Activated gamma-delta T cell treated with anti-CD3 and anti-CD28 coated beads, Interleukin-2, amount 50 U/mL, for 16 hours (primary cell): ENCODE measurements around the gene TMEM131L.
A peak's percentile ranks its signal among the peaks of the same experiment; 100 is the strongest.
"Not testable (repeated sequence)": the region's sequence is repeated elsewhere in the genome, so short reads cannot be mapped to it uniquely, and the experiment has no call there.

Experiments
- DNase-seq: peaks from one replicate; pipeline ENCODE4 v3.0.0-alpha.2; 2020; ENCODE audit warnings: low read depth

The TMEM131L gene

GRCh38 chr4:153543351-153543750 lies 77.2 kb downstream of the TMEM131L start:
- DNase-seq: no peak

DNA sequence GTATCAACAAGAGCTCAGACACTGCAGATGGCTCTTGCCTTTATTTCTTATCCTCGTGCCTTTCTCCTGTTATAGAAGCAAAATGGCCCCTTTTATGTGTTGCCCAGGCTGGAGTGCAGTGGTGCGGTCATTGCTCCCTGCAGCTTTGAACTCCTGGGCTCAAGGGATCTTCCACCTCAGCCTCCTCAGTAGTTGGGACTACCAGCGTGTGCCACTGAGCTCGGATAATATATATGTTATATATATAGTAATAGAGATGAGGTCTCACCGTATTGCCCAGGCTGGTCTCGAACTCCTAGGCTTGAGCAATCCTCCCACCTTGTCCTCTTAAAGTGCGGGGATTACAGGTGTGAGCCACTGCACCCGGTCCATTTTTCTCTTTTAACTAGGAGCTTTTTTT lies 79.7 kb downstream of the TMEM131L start:
- DNase-seq: no peak

- no peak for DNase-seq
These were observed 80.1 kb downstream of the TMEM131L start for GRCh38 chr4:153546280-153546679.

- DNase-seq: no peak
These were observed 81.4 kb downstream of the TMEM131L start for GRCh38 chr4:153547520-153547919.

GRCh38 chr4:153548907-153549306 lies 82.7 kb downstream of the TMEM131L start:
- not testable (repeated sequence) for DNase-seq

- no peak for DNase-seq
These were observed 83.2 kb downstream of the TMEM131L start for GRCh38 chr4:153549405-153549804.

- no peak for DNase-seq
These were observed 87.1 kb downstream of the TMEM131L start for GRCh38 chr4:153553155-153553818.

DNA sequence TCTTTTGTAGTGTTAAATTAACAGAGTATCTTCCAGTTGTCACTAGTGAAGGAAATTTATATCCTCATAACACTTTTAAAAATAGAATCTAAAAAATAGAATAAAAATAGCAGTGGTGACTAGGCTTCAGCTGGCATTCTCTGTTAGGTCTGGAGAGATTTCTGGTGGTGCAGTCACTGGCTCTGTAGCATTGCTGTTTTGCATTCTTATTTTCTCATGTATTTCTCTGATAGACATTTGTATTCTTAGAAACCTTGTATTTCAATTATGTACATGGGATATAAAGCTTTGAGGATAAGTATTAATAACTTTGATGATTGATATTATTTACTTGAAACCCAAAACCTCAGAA lies 87.6 kb downstream of the TMEM131L start:
- no peak for DNase-seq

DNA sequence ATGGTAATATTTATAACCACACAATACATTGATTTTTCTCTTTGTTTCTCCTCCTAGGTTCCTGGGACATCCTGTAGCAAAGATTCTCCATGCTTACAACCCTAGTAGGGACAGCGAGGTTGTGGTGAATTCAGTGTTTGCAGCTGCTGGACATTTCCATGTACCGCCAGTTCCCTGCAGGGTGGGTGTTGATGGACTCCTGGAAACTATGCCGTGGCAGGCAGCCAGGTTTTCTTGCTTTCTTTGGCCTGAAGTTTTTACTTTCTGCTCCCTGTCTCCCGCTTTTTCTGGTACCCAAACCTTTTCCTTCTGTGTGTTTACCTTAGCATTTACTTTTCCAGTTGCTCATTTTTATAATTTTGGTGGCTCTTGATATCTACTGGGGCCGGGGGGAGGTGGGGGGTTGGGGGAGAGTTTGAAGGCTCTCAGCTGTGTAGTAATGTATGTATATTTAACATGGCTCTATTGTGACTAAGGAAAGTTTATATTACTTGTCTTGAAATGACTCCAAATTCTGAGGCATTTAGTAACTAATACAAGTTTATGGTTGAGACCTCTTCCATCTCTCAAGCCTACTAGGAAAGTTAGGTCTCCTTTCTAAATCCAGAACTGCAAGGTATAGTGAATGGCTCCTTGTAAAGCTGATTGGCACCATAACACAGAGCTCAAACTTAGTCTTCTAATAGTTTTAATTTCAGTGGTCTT lies 89.7 kb downstream of the TMEM131L start:
- no peak for DNase-seq

DNA sequence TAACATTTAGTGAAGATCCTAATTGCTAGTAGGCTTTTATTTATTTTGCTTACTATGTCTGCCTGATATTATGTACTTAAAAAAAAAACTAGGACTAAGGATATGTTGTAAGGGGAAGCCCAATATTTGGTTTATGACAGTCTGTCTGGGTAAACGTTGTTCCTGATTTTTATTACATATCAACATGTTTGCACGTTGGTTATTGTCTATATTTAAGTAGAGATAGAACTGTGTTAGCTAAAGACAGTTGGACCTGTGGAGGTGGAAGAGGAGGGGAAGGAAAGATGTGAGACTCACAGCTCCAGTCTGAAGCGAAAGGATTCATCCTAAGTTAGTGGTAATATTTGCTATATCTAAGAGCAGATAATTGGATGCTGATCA lies 90.3 kb downstream of the TMEM131L start:
- DNase-seq: no peak

- no peak for DNase-seq
These were observed 94.7 kb downstream of the TMEM131L start for GRCh38 chr4:153560908-153561307.

DNA sequence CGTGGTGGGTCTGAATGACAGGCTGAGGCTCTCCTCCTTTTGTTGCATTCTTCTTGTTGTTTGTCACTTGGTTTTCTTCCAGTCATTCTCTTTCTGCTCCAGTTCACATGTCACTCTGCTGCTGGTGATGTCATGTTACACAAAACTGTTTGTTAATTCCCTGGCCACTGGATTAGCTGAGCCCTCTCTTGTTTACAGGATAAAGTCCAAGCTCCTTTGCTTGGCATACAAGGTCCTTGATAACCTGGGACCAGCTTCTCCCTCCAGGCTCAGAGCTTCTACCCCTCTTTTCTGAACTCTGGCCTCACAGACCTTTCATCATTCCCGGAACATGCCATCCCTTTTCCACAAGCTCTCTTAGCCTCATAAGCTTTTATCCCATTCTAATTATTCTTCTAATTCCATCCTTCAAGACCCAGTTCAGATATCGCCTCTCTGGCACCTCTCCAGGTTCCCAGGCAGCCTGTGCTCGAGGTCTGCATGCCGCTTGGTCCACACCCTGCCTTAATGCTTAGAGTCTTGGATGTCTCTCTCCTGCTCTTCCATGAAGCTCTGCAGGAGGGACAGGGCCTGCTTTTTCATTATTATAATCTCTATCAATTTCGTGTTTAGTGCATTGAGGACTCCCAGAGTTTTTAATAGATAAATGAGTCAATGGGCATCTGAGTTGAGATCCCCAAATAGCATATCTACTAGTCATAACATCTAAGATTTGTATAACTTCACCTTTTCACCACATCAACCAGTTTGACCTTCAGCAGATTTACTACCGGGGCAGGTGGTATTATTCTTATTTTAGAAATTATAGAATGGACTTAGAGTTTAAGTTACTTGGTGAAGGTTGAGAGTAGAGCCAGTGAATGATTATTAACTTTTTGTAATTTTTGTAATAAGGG lies 98.7 kb downstream of the TMEM131L start:
- no peak for DNase-seq

- no peak for DNase-seq
These were observed 100.5 kb downstream of the TMEM131L start for GRCh38 chr4:153566631-153567150.

- not testable (repeated sequence) for DNase-seq
These were observed 101.5 kb downstream of the TMEM131L start for GRCh38 chr4:153567660-153568059.

DNA sequence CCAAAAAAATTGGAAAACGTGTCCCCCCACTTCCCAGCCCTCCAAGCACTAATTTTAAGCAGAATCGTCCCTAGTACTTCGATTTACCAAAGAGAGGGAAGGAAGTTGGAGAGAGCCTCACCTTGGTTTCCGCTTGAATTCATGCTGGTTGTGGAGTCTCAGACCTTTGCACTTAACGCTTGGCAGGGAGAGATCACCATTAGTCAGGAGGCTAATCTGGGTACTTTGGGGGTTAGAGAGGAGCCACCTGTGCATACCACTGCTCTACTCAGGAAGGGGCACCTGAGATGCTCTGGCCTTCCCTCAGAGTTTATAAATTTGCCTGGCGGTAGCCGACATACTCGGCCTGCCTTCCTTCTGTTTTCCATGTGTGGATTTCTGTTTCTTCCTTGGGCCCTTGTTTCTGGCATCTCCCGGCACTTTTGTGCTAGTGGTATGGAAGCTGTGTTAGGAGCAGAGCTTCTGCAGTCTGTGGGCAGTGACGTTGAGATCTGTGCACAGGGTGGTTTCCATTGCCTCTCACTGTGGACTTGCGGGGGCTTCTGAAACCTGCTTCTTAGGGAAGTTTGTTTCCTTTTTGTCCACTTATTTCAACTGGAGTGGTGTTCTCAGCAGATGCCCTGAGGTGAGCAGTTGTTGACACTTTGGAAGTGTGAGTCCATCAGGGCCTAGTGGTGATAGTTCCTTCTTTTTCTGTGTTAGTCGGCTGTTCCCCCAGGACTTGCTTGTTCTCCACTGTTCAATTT lies 104.2 kb downstream of the TMEM131L start:
- no peak for DNase-seq

DNA sequence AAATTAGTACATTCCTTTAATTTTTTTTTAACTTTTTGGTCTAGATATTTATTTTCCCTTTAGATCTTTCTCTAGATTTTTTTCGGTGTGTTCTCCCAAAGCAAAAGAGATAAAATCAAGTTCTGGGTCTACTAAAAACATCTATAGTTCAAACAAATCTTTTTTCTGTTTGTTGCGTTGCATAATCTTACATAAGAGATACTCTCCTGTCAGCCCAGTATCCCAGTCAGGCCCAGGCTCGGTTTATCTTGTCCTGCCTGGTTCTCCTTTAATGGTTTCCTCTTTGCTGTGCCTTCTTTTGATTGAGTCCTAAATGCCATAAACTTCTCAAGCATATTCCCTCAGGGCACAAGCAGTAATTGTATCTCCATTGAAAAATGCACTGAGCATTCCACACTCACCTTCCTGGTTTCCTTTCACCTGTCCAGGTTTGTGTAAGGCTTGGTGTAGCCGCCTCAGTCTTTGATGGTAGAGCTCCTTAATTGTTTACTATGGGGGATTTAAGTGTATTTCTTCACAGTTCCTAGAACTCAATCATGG lies 104.9 kb downstream of the TMEM131L start:
- DNase-seq: no peak

DNA sequence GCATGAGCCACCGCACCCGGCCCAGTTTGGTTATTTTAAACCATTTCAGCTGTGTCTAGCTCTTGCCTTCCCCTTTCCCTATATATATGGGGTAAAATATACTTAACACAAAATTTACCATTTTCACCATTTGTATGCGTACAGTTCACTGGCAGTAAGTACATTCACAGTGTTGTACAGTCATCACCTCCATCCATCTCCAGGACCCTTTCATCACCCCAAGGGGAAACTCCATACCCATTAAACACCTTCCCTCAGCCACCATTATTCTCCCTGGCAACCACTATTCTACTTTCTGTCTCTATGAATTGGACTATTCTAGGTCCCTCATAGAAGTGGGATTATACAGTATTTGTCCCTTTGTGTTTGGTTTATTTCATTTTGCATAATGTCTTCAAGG lies 106.4 kb downstream of the TMEM131L start:
- no peak for DNase-seq

- no peak for DNase-seq
These were observed 107.1 kb downstream of the TMEM131L start for GRCh38 chr4:153573221-153573620.

- DNase-seq: peak; percentile 45
These were observed 108.0 kb downstream of the TMEM131L start for GRCh38 chr4:153573881-153574802.

GRCh38 chr4:153576443-153576774 lies 110.2 kb downstream of the TMEM131L start:
- DNase-seq: no peak

DNA sequence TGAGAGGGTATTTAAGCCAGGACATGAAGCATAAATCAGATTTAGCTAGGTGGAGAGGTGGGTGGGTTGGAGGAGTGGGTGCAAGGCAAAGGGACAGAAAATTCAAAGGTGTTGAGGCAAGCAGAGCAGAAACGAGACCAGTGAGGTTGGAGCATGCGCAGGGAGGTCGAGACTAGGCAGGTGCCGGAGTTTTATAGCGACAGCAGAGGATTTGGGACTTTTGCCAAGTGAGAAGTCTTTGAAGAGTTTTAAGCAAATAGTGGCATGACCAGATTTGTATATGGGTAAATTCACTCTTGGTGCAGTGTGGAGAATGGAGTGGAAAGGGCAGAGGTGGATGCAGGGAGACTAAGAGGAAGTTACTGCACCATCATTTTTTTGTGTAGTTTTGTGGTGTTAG lies 110.9 kb downstream of the TMEM131L start:
- no peak for DNase-seq
